K562 (cell line): ENCODE data around the gene ZNF620. TPM values are rescaled to one million over a fixed set of nuclear protein-coding genes. Genes with fewer than 3 reads are reported as not detected.
A peak's percentile ranks its signal among the peaks of the same experiment; 100 is the strongest.

ENCODE experiments used
- CREBBP ChIP-seq: IDR thresholded peaks from one replicate; pipeline ENCODE4 v1.6.1; 2012; ENCODE audit warnings: low read depth, mild to moderate bottlenecking, control low read depth, inconsistent platforms, low read length
- FOXJ3 ChIP-seq: sonication (generic); formaldehyde crosslinking; IDR thresholded peaks from 2 replicates; pipeline ENCODE4 v1.4.0; 2020; ENCODE audit warnings: mild to moderate bottlenecking, missing genetic modification reagents
- HCFC1 ChIP-seq: IDR thresholded peaks from 2 replicates; pipeline ENCODE4 v1.6.1; 2012; ENCODE audit warnings: low read depth, low read length, improper control_type of control experiment
- HDAC6 ChIP-seq: IDR thresholded peaks from 2 replicates; pipeline ENCODE4 v1.6.1; 2012; ENCODE audit warnings: low read depth, mild to moderate bottlenecking, control low read depth, inconsistent platforms, low read length, moderate library complexity
- HNRNPLL ChIP-seq: fragments of 200-400 bp; formaldehyde crosslinking; IDR thresholded peaks from 2 replicates; pipeline ENCODE4 v1.6.1; 2017; ENCODE audit warnings: low read length, low read depth, mild to moderate bottlenecking; ENCODE audit not compliant: poor library complexity, severe bottlenecking
- PHF8 ChIP-seq: fragments of 200-600 bp; sonication (generic); IDR thresholded peaks from 2 replicates; pipeline ENCODE4 v1.6.1; 2012; ENCODE audit warnings: mixed run types, mild to moderate bottlenecking, inconsistent platforms, low read length, moderate library complexity, borderline replicate concordance
- PRMT5 ChIP-seq: sonication (generic); formaldehyde crosslinking; IDR thresholded peaks from 2 replicates; pipeline ENCODE4 v1.5.0; 2020; ENCODE audit warnings: missing genetic modification reagents
- RBM15 ChIP-seq: fragments of 200-400 bp; formaldehyde crosslinking; IDR thresholded peaks from 2 replicates; pipeline ENCODE4 v1.6.1; 2018; ENCODE audit warnings: mild to moderate bottlenecking, low read length, moderate library complexity; ENCODE audit not compliant: insufficient read depth
- RERE ChIP-seq: sonication (generic); formaldehyde crosslinking; IDR thresholded peaks from 2 replicates; pipeline ENCODE4 v1.8.0; 2023; ENCODE audit warnings: missing genetic modification reagents, mild to moderate bottlenecking, borderline replicate concordance
- RNF2 ChIP-seq: sonication (generic); IDR thresholded peaks from 2 replicates; pipeline ENCODE4 v1.6.1; 2016
- U2AF2 ChIP-seq: fragments of 200-400 bp; formaldehyde crosslinking; optimal IDR thresholded peaks from 2 replicates; pipeline ENCODE3; 2017; ENCODE audit warnings: low read depth, mild to moderate bottlenecking, low read length
- ZBTB26 ChIP-seq: fragments of 450-650 bp; formaldehyde crosslinking; IDR thresholded peaks from 2 replicates; pipeline ENCODE4 v1.4.0; 2022; ENCODE audit warnings: missing genetic modification characterization
- polyA plus RNA-seq, 8 experiments: library from polyadenylated mRNA; depleted of rRNA in 4 of 8; stranded (reverse) in 5 of 8; unstranded in 3 of 8; fragments of >200 nt; fragmentation: Nextera tagmentation in 2 of 8; fragmentation: Illumina TruSeq in 1 of 8; extraction: Ambion mirVana in 2 of 8; extraction: Trizol in 1 of 8; gene quantifications; 2 replicates each; pipeline versions ENCODE4 v1.2.1 to v1.2.3, GENCODE V29; 2011 to 2014; ENCODE audit warnings: inconsistent platforms in 1 of 8, missing spikeins in 1 of 8
- total RNA-seq, 7 experiments: library from RNA; depleted of rRNA in 6 of 7; stranded (reverse); fragments of >200 nt in 6 of 7; fragmentation: Illumina TruSeq in 2 of 7; extraction: Trizol in 2 of 7; gene quantifications; 2 replicates each; pipeline versions ENCODE4 v1.2.1 to v1.2.3, GENCODE V29; 2011 to 2021; ENCODE audit warnings: low replicate concordance in 1 of 7
- TF ChIP-seq, protein P1 (sequence below): fragments of 250-450 bp; sonication (Bioruptor Pico); IDR thresholded peaks from 2 replicates; pipeline ENCODE4 v1.4.0; 2020; ENCODE audit warnings: mild to moderate bottlenecking, moderate library complexity, borderline replicate concordance
- TF ChIP-seq, protein P2 (sequence below): fragments of 450-650 bp; IDR thresholded peaks from 2 replicates; pipeline ENCODE4 v1.6.1; 2017; ENCODE audit warnings: antibody characterized with exemption

ZNF620 gene
- total and polyA plus RNA-seq, 9 of the 15 experiments (the other 6 are each of a cell fraction or from before 2014, with no cell fraction given): 1.2 to 5.5 (median 3.3) TPM

GRCh38 chr3:40456940-40457823 is 48.7 kb upstream of the ZNF620 start, which contains the start of gene RPL14 (continued):
- TF ChIP-seq RERE (CRISPR knock-in tag): no peak
- TF ChIP-seq, protein P1, sequence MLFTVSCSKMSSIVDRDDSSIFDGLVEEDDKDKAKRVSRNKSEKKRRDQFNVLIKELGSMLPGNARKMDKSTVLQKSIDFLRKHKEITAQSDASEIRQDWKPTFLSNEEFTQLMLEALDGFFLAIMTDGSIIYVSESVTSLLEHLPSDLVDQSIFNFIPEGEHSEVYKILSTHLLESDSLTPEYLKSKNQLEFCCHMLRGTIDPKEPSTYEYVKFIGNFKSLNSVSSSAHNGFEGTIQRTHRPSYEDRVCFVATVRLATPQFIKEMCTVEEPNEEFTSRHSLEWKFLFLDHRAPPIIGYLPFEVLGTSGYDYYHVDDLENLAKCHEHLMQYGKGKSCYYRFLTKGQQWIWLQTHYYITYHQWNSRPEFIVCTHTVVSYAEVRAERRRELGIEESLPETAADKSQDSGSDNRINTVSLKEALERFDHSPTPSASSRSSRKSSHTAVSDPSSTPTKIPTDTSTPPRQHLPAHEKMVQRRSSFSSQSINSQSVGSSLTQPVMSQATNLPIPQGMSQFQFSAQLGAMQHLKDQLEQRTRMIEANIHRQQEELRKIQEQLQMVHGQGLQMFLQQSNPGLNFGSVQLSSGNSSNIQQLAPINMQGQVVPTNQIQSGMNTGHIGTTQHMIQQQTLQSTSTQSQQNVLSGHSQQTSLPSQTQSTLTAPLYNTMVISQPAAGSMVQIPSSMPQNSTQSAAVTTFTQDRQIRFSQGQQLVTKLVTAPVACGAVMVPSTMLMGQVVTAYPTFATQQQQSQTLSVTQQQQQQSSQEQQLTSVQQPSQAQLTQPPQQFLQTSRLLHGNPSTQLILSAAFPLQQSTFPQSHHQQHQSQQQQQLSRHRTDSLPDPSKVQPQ (CRISPR knock-in tag): no peak
- no peak for TF ChIP-seq CREBBP
- no peak for TF ChIP-seq U2AF2
- TF ChIP-seq FOXJ3 (CRISPR knock-in tag): no peak
- peak; percentile 66 for TF ChIP-seq HCFC1
- TF ChIP-seq RNF2: no peak
- peak; percentile 79 for TF ChIP-seq HNRNPLL
- TF ChIP-seq, protein P2, sequence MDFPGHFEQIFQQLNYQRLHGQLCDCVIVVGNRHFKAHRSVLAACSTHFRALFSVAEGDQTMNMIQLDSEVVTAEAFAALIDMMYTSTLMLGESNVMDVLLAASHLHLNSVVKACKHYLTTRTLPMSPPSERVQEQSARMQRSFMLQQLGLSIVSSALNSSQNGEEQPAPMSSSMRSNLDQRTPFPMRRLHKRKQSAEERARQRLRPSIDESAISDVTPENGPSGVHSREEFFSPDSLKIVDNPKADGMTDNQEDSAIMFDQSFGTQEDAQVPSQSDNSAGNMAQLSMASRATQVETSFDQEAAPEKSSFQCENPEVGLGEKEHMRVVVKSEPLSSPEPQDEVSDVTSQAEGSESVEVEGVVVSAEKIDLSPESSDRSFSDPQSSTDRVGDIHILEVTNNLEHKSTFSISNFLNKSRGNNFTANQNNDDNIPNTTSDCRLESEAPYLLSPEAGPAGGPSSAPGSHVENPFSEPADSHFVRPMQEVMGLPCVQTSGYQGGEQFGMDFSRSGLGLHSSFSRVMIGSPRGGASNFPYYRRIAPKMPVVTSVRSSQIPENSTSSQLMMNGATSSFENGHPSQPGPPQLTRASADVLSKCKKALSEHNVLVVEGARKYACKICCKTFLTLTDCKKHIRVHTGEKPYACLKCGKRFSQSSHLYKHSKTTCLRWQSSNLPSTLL: no peak
- no peak for TF ChIP-seq PRMT5 (CRISPR knock-in tag)
- no peak for TF ChIP-seq RBM15
- TF ChIP-seq ZBTB26 (CRISPR knock-in tag): no peak
- TF ChIP-seq PHF8: peak; percentile 100
- TF ChIP-seq HDAC6: no peak
